Activated CD8-positive, alpha-beta memory T cell treated with anti-CD3 and anti-CD28 coated beads, Interleukin-2, amount 50 U/mL, for 1 hour (primary cell): ENCODE data around the gene ZNF480.
"Not testable (repeated sequence)": the region's sequence is repeated elsewhere in the genome, so short reads cannot be mapped to it uniquely, and the experiment has no call there.

Experiments used
- DNase-seq: peaks from one replicate; pipeline ENCODE4 v3.0.0-alpha.2; 2020; ENCODE audit errors: extremely low read depth

The ZNF480 gene

GRCh38 chr19:52296773-52297600 lies at the start of gene ZNF480:
Gene ZNF480, plus strand, starts transcription at chr19:52297169. Its CDS starts 3,244 bp downstream, at chr19:52300413.
- peak; percentile 68 for DNase-seq

- no peak for DNase-seq
These were observed 48.7 kb upstream of the ZNF480 start for GRCh38 chr19:52248241-52248640.

- no peak for DNase-seq
These were observed 38.5 kb upstream of the ZNF480 start for GRCh38 chr19:52258426-52258825.

GRCh38 chr19:52265556-52265955 lies 31.4 kb upstream of the ZNF480 start:
- not testable (repeated sequence) for DNase-seq

- peak; percentile 79 for DNase-seq
These were observed 27.4 kb upstream of the ZNF480 start, which contains the start of gene ZNF766 for GRCh38 chr19:52269338-52270261. Gene ZNF766, plus strand, starts transcription at chr19:52269587. Its CDS starts 27 bp downstream, at chr19:52269614.

GRCh38 chr19:52270266-52270885 lies 26.6 kb upstream of the ZNF480 start:
- DNase-seq: no peak

GRCh38 chr19:52273301-52273700 lies 23.7 kb upstream of the ZNF480 start:
- DNase-seq: no peak

- DNase-seq: no peak
These were observed 22.8 kb upstream of the ZNF480 start for GRCh38 chr19:52274191-52274590.

- DNase-seq: no peak
These were observed 21.0 kb upstream of the ZNF480 start for GRCh38 chr19:52275988-52276387.

- no peak for DNase-seq
These were observed 19.5 kb upstream of the ZNF480 start for GRCh38 chr19:52277471-52277870.

GRCh38 chr19:52286256-52286655 lies 10.7 kb upstream of the ZNF480 start:
- no peak for DNase-seq

- no peak for DNase-seq
These were observed 5.2 kb upstream of the ZNF480 start for GRCh38 chr19:52291781-52292180.

- not testable (repeated sequence) for DNase-seq
These were observed 4.0 kb upstream of the ZNF480 start for GRCh38 chr19:52292946-52293345.

GRCh38 chr19:52296400-52296772 lies 583 bp upstream of the ZNF480 start:
- no peak for DNase-seq

- DNase-seq: no peak
These were observed 814 bp downstream of the ZNF480 start for GRCh38 chr19:52297601-52298364.

- no peak for DNase-seq
These were observed 10.3 kb downstream of the ZNF480 start for GRCh38 chr19:52307275-52307674.

GRCh38 chr19:52322429-52322828 lies 25.5 kb downstream of the ZNF480 start:
- no peak for DNase-seq

- DNase-seq: no peak
These were observed 34.8 kb downstream of the ZNF480 start for GRCh38 chr19:52331757-52332156.

GRCh38 chr19:52335768-52336116 lies 38.8 kb downstream of the ZNF480 start:
- no peak for DNase-seq

- DNase-seq: peak; percentile 40
These were observed 39.3 kb downstream of the ZNF480 start, which contains the start of gene ZNF610 for GRCh38 chr19:52336117-52336790. Gene ZNF610, plus strand, starts transcription at chr19:52336243. Its CDS starts 12,930 bp downstream, at chr19:52349173.
